Right lobe of liver (tissue), 4 donors: ENCODE data around the gene TBCEL.
"Not testable (repeated sequence)": the region's sequence is repeated elsewhere in the genome, so short reads cannot be mapped to it uniquely, and the experiment has no call there.

Experiments
- POLR2A ChIP-seq: fragments of 450-650 bp; IDR thresholded peaks from one replicate; pipeline ENCODE4 v1.6.1; 2017; ENCODE audit warnings: antibody characterized with exemption, mild to moderate bottlenecking
- TF ChIP-seq, protein P1 (sequence below), 4 donors: fragments of 200-600 bp in 3 of 4; fragments of 450-650 bp in 1 of 4; IDR thresholded peaks; one replicate each; pipeline versions ENCODE4 v1.5.1 to v1.8.0; 2016 to 2022; ENCODE audit warnings: antibody characterized with exemption in 4 of 4, mild to moderate bottlenecking in 2 of 4
- donor health status: DM: no; HTN: no; CAD: no.
- donor health status: DM: no; HTN: no; CAD: no.
- donor health status: DM: no; HTN: yes; CAD: no.

DNA sequence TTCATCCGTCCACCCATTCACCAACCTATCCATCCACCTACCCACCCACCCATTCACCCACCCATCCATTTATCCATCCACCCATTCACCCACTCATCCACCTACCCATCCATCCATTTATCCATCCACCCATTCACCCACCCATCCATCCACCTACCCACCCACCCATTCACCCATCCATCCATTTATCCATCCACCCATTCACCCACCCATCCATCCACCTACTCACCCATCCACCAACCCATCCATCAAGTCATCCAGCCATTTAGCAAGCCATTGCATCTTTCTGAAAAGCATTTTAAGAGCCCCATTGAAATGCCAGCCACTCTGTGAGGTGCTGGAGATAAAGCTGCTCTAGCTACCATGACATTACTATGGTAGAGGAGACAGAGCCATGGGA, 91.1 kb downstream of the TBCEL start:
- not testable (repeated sequence) for TF ChIP-seq POLR2A
- TF ChIP-seq, protein P1, sequence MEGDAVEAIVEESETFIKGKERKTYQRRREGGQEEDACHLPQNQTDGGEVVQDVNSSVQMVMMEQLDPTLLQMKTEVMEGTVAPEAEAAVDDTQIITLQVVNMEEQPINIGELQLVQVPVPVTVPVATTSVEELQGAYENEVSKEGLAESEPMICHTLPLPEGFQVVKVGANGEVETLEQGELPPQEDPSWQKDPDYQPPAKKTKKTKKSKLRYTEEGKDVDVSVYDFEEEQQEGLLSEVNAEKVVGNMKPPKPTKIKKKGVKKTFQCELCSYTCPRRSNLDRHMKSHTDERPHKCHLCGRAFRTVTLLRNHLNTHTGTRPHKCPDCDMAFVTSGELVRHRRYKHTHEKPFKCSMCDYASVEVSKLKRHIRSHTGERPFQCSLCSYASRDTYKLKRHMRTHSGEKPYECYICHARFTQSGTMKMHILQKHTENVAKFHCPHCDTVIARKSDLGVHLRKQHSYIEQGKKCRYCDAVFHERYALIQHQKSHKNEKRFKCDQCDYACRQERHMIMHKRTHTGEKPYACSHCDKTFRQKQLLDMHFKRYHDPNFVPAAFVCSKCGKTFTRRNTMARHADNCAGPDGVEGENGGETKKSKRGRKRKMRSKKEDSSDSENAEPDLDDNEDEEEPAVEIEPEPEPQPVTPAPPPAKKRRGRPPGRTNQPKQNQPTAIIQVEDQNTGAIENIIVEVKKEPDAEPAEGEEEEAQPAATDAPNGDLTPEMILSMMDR (IDR thresholded peaks at IDR 0.05), result not testable (repeated sequence)
